ENCODE data around the gene ZNF326.

GRCh38 chr1:90000934-90001676 is 6.2 kb downstream of the ZNF326 start:
- TF ChIP-seq NFIC (IDR thresholded peaks at IDR 0.05) (no peak), TAF1 (IDR thresholded peaks at IDR 0.05; ENCODE audit: low read depth) (no peak)
